IPS DF 6.9 (cell line): Measurements from ENCODE around the gene ZNF618.
"Not testable (repeated sequence)": the region's sequence is repeated elsewhere in the genome, so short reads cannot be mapped to it uniquely, and the experiment has no call there.

Experiments used
- DNase-seq: peaks from one replicate; pipeline ENCODE4 v3.0.0-alpha.2; 2013; ENCODE audit warnings: low read depth, low spot score
- H3K27ac ChIP-seq: one replicate; pipeline ENCODE4 v1.5.1; 2013; ENCODE audit warnings: low read length, control low read depth
- H3K27me3 ChIP-seq: 2 replicates; pipeline ENCODE4 v1.6.1; 2013; ENCODE audit warnings: mild to moderate bottlenecking, low read length; ENCODE audit not compliant: control insufficient read depth, insufficient read depth
- H3K36me3 ChIP-seq: 2 replicates; pipeline ENCODE4 v1.6.1; 2013; ENCODE audit warnings: low read length; ENCODE audit not compliant: control insufficient read depth, insufficient read depth
- H3K4me1 ChIP-seq: 2 replicates; pipeline ENCODE4 v1.6.1; 2013; ENCODE audit warnings: low read length; ENCODE audit not compliant: control insufficient read depth, insufficient read depth
- H3K4me3 ChIP-seq: 2 replicates; pipeline ENCODE4 v1.5.1; 2013; ENCODE audit warnings: mild to moderate bottlenecking, low read length
- H3K9me3 ChIP-seq: 2 replicates; pipeline ENCODE4 v1.6.1; 2013; ENCODE audit warnings: low read length, inconsistent platforms; ENCODE audit not compliant: control insufficient read depth, insufficient read depth
- WGBS: extraction: QIAGEN DNeasy Blood & Tissue Kit; methylation state at CpG from one replicate; pipeline ENCODE4 v1.1.7; 2013; ENCODE audit warnings: mixed read lengths, missing lambda C conversion rate; ENCODE audit not compliant: insufficient read length, insufficient coverage; 5-methylcytosine and 5-hydroxymethylcytosine counted together

Gene ZNF618

GRCh38 chr9:113993838-113994540 is 117.9 kb downstream of the ZNF618 start:
- Histone ChIP-seq H3K27me3 (no peaks in the 10 kb centered on the region), H3K4me1 (no peaks in the 10 kb centered on the region), H3K27ac (no peak overlapping the region), H3K4me3 (no peak overlapping the region), H3K9me3 (no peaks in the 10 kb centered on the region), H3K36me3 (no peaks in the 10 kb centered on the region; the same call in 1 of the 2 replicates)
- no peak for DNase-seq
- no CpG with 5 or more reads among the region's 14 CpGs for WGBS

DNA sequence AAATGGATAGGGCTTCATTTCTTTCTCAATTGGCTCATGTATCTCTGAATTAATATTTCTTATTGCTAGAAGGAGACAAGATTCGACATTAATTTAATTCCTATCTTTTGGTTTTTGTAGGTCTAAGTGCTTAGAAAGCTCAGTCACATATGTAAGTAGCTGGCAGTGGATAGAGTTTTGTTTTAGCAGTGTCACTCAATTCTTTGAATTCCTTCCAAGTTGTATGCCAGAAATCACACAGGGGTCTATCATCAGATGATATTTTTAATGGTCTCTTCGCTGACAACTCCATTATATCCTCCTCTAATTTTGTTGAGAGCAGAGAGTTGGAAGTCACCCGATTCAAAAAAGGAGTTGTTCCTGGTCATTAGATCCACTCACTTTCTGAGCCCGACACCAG is 119.3 kb downstream of the ZNF618 start:
- no CpG with 5 or more reads among the region's 4 CpGs for WGBS
- no peak overlapping the region for H3K27ac ChIP-seq
- no peak for DNase-seq
- H3K36me3 ChIP-seq = no peaks in the 10 kb centered on the region
- H3K27me3 ChIP-seq = no peaks in the 10 kb centered on the region
- no peak overlapping the region for H3K4me3 ChIP-seq
- H3K9me3 ChIP-seq = no peaks in the 10 kb centered on the region
- no peaks in the 10 kb centered on the region for H3K4me1 ChIP-seq

- H3K36me3 ChIP-seq = no peaks in the 10 kb centered on the region
- no peaks in the 10 kb centered on the region for H3K27me3 ChIP-seq
- no peaks in the 10 kb centered on the region for H3K9me3 ChIP-seq
- no peaks in the 10 kb centered on the region for H3K4me1 ChIP-seq
- no peak for DNase-seq
- no CpG with 5 or more reads among the region's 3 CpGs for WGBS
- no peak overlapping the region for H3K4me3 ChIP-seq
- no peak overlapping the region for H3K27ac ChIP-seq
Observed at GRCh38 chr9:113995963-113996362, 119.9 kb downstream of the ZNF618 start.

GRCh38 chr9:113996531-113997001 is 120.5 kb downstream of the ZNF618 start:
- DNase-seq = no peak
- H3K27me3 ChIP-seq = no peaks in the 10 kb centered on the region
- no peaks in the 10 kb centered on the region for H3K9me3 ChIP-seq
- H3K4me1 ChIP-seq = no peaks in the 10 kb centered on the region
- H3K27ac ChIP-seq = no peak overlapping the region
- no peak overlapping the region for H3K4me3 ChIP-seq
- WGBS = no CpG with 5 or more reads among the region's 6 CpGs
- H3K36me3 ChIP-seq = no peaks in the 10 kb centered on the region

DNA sequence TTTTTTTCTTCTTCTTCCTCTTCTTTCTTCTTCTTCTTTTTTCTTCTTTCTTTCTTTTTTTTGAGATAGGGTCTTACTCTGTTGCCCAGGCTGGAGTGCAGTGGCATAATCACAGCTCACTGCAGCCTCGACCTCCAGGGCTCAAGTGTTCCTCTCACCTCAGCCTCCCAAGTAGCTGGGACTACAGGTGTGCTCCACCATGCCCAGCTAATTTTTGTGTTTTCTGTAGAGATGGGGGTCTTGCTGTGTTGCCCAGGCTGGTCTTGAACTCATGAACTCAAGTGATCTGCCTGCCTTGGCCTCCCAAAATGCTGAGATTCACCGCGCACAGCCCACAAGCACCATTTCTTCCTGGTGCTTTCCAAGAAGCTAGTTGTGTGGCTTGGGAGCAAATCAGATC is 121.0 kb downstream of the ZNF618 start:
- H3K36me3 ChIP-seq, H3K9me3 ChIP-seq, H3K27ac ChIP-seq, DNase-seq, H3K4me1 ChIP-seq, H3K4me3 ChIP-seq, H3K27me3 ChIP-seq: not testable (repeated sequence)
- no CpG with 5 or more reads among the region's 3 CpGs for WGBS

DNA sequence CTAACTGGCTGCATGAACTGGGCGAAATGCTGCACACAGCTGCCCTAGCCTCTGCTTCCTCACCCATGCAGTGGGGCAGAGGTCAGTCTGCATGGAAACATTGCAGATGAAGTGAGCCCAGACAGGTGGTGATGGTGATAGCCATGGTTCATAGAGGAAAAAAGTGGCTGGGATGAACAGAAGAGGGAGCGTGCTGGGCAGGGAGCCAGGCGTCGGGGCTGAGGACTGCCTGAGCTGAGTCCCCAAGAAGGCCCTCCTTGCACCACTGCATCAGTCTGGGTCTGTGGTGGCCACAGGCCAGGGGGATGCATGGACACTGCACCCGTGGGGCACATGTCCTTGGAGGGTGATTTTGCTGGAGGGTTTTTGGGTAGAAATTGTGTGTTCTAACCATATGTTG is 121.5 kb downstream of the ZNF618 start:
- Histone ChIP-seq H3K4me1 (no peaks in the 10 kb centered on the region), H3K4me3 (no peak overlapping the region), H3K36me3 (0 out of 2 replicates have a peak, but pooled peaks cover 2% of the 10 kb centered on the region), H3K27me3 (no peaks in the 10 kb centered on the region), H3K27ac (no peak overlapping the region), H3K9me3 (no peaks in the 10 kb centered on the region)
- no peak for DNase-seq
- WGBS = no CpG with 5 or more reads among the region's 5 CpGs

GRCh38 chr9:113998114-113998513 is 122.0 kb downstream of the ZNF618 start:
- DNase-seq = no peak
- Histone ChIP-seq H3K27me3 (no peaks in the 10 kb centered on the region), H3K27ac (no peak overlapping the region), H3K9me3 (no peaks in the 10 kb centered on the region), H3K4me1 (no peaks in the 10 kb centered on the region), H3K36me3 (0 out of 2 replicates have a peak, but pooled peaks cover 2% of the 10 kb centered on the region), H3K4me3 (no peak overlapping the region)
- no CpG with 5 or more reads among the region's 11 CpGs for WGBS

DNA sequence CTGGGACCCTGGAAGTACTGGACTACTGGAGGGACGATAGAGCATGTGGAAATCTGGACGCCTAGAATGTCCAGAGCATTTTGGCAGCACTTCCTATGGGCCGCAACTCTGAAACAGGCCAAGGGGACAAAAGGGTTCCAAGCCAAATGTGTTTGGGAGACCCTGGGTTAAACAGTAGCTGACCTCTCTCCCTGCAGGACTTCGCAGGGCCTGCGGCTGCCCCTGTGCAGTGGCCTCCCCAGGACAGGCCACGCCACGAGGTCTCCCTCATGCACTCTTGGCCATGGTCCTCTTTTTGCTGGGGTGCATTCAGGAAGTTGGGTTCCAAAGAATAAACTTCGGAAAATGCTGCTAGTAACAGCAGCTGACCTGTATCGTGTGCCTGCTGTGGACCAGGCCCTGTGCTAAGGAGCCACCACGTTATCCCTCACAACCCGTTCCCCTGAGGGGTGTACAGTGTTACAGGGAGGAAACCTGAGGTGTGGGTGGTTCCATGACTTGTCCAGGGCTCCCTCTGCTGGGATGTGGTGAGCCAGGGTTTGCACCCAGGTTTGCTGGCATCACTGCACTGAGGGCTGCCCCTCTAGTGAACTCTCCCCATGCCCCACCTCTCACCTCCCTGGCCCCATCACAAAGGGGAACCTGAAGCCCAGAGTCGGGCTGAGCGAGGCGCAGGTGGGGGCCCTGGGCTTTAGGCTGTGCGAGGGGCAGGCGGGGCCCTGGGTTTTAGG is 122.6 kb downstream of the ZNF618 start:
- WGBS = no CpG with 5 or more reads among the region's 16 CpGs

DNA sequence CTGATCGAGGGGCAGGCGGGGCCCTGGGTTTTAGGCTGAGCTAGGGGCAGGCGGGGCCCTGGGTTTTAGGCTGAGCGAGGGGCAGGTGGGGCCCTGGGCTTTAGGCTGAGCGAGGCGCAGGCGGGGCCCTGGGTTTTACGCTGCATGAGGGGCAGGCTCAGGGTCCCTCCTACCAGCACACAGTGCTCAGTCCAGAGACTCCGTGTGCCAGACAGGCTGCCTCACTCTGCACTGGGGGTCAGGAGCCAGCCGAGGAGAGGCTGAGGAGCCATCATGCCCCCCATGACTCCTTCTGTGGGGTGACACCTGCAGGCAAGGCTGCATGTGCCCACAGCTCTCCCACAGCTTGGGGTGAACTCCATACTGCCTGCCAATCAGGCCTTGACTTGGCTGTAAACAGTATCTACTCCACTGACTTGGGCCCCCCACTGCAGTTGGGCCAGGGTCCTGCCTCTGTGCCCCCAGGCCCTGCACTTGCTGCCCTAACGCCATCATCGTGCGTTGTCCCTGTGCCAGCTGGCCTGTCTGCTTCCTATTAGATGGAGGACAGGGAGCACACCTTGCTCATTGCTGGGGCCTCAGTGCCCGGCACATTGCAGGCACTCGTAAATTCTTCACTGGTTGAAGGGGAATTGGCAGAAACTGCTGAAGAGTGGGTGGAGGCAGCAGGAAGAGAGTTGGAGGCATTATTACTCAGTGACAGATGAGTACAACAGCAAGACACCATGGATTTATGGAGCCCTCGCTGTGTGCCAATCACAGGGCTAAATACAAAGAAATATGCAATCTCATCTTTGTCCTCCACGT is 123.3 kb downstream of the ZNF618 start:
- H3K27me3 ChIP-seq = no peaks in the 10 kb centered on the region
- WGBS = no CpG with 5 or more reads among the region's 17 CpGs
- DNase-seq = no peak
- no peak overlapping the region for H3K27ac ChIP-seq
- H3K9me3 ChIP-seq = no peaks in the 10 kb centered on the region
- H3K4me1 ChIP-seq = no peaks in the 10 kb centered on the region
- H3K36me3 ChIP-seq = 0 out of 2 replicates have a peak, but pooled peaks cover 2% of the 10 kb centered on the region
- H3K4me3 ChIP-seq = no peak overlapping the region

More for the DNA sequence above, 122.6 kb downstream of the ZNF618 start:
- H3K4me1 ChIP-seq = no peaks in the 10 kb centered on the region
- no peaks in the 10 kb centered on the region for H3K27me3 ChIP-seq
- no peaks in the 10 kb centered on the region for H3K9me3 ChIP-seq
- no peak overlapping the region for H3K27ac ChIP-seq
- no peak for DNase-seq
- no peak overlapping the region for H3K4me3 ChIP-seq
- 0 out of 2 replicates have a peak, but pooled peaks cover 2% of the 10 kb centered on the region for H3K36me3 ChIP-seq

- no peak overlapping the region for H3K4me3 ChIP-seq
- no peaks in the 10 kb centered on the region for H3K27me3 ChIP-seq
- no peak for DNase-seq
- no CpG with 5 or more reads among the region's 13 CpGs for WGBS
- H3K4me1 ChIP-seq = no peaks in the 10 kb centered on the region
- H3K9me3 ChIP-seq = no peaks in the 10 kb centered on the region
- 0 out of 2 replicates have a peak, but pooled peaks cover 2% of the 10 kb centered on the region for H3K36me3 ChIP-seq
- no peak overlapping the region for H3K27ac ChIP-seq
Observed at GRCh38 chr9:114000063-114000454, 124.0 kb downstream of the ZNF618 start.
